Neural cell (in vitro differentiated cells): Measurements from ENCODE around the gene AKAP6. TPM values are rescaled to one million over a fixed set of nuclear protein-coding genes. Genes with fewer than 3 reads are reported as not detected.

Source experiments
- H2AFZ ChIP-seq: fragments of 200-600, 300-800 bp; sonication (generic), shearing (Covaris generic); 2 replicates; pipeline ENCODE4 v1.6.0; 2014; ENCODE audit warnings: low read depth, mild to moderate bottlenecking, antibody characterized with exemption, low read length, moderate library complexity
- H3F3A ChIP-seq: fragments of 200-600 bp; shearing (Covaris generic); 2 replicates; pipeline ENCODE4 v1.6.1; 2016; ENCODE audit warnings: mild to moderate bottlenecking, moderate library complexity, mixed read lengths, antibody characterized with exemption, low read length; ENCODE audit not compliant: insufficient read depth, poor library complexity, severe bottlenecking
- H3K27ac ChIP-seq: fragments of 200-600, 300-800 bp; sonication (generic), shearing (Covaris generic); 2 replicates; pipeline ENCODE4 v1.5.1; 2014; ENCODE audit warnings: mild to moderate bottlenecking, low read length, moderate library complexity
- H3K27me3 ChIP-seq: fragments of 300-800, 200-600 bp; sonication (generic), shearing (Covaris generic); 2 replicates; pipeline ENCODE4 v1.6.0; 2014; ENCODE audit warnings: mild to moderate bottlenecking, low read depth, low read length, moderate library complexity; ENCODE audit not compliant: insufficient read depth
- H3K36me3 ChIP-seq: fragments of 300-800, 200-600 bp; sonication (generic), shearing (Covaris generic); 2 replicates; pipeline ENCODE4 v1.5.1; 2014; ENCODE audit warnings: mild to moderate bottlenecking, antibody characterized with exemption, low read length, moderate library complexity; ENCODE audit not compliant: insufficient read depth
- H3K4me2 ChIP-seq: fragments of 300-800, 200-600 bp; sonication (generic), shearing (Covaris generic); 2 replicates; pipeline ENCODE4 v1.6.0; 2014; ENCODE audit warnings: mild to moderate bottlenecking, low read length
- H3K4me3 ChIP-seq: fragments of 300-800, 200-600 bp; sonication (generic), shearing (Covaris generic); 2 replicates; pipeline ENCODE4 v1.5.1; 2014; ENCODE audit warnings: mild to moderate bottlenecking, low read length, moderate library complexity
- H3K79me2 ChIP-seq: fragments of 200-600 bp; shearing (Covaris generic); replicated peaks from 2 replicates; pipeline ENCODE4 v1.6.0; 2014; ENCODE audit warnings: mild to moderate bottlenecking, low read length, moderate library complexity; ENCODE audit not compliant: insufficient read depth
- H3K9ac ChIP-seq: fragments of 300-800, 200-600 bp; sonication (generic), shearing (Covaris generic); 2 replicates; pipeline ENCODE4 v1.6.1; 2016; ENCODE audit warnings: mild to moderate bottlenecking, low read length, mixed read lengths
- H3K9me2 ChIP-seq: fragments of 200-600 bp; shearing (Covaris generic); 2 replicates; pipeline ENCODE4 v1.6.1; 2016; ENCODE audit warnings: mild to moderate bottlenecking, low read length, mixed read lengths; ENCODE audit not compliant: insufficient read depth
- H3K9me3 ChIP-seq: fragments of 200-600, 300-800 bp; sonication (generic), shearing (Covaris generic); 2 replicates; pipeline ENCODE4 v1.6.1; 2016; ENCODE audit warnings: mild to moderate bottlenecking, mixed run types, low read length, moderate library complexity, mixed read lengths
- H4K20me1 ChIP-seq: fragments of 200-600 bp; shearing (Covaris generic); 2 replicates; pipeline ENCODE4 v1.6.1; 2016; ENCODE audit warnings: mild to moderate bottlenecking, mixed run types; ENCODE audit not compliant: insufficient read depth
- EP300 ChIP-seq: fragments of 450-650 bp; conservative IDR thresholded peaks from 2 replicates; pipeline ENCODE4 v1.6.1; 2014; ENCODE audit warnings: antibody characterized with exemption, mild to moderate bottlenecking, moderate library complexity; ENCODE audit not compliant: poor library complexity, severe bottlenecking
- EZH2 ChIP-seq: fragments of 200-600, 300-800 bp; shearing (Covaris generic), sonication (generic); IDR thresholded peaks from 2 replicates; pipeline ENCODE4 v1.6.1; 2014; ENCODE audit warnings: antibody characterized with exemption, low read length, borderline replicate concordance, mild to moderate bottlenecking; ENCODE audit not compliant: insufficient read depth, poor library complexity, severe bottlenecking
- MXI1 ChIP-seq: fragments of 450-650 bp; conservative IDR thresholded peaks from 2 replicates; pipeline ENCODE4 v1.6.1; 2014; ENCODE audit warnings: antibody characterized with exemption, mild to moderate bottlenecking; ENCODE audit not compliant: poor library complexity, severe bottlenecking
- POLR2AphosphoS5 ChIP-seq: IDR thresholded peaks from 2 replicates; pipeline ENCODE4 v1.6.1; 2012
- RAD21 ChIP-seq: fragments of 450-650 bp; conservative IDR thresholded peaks from 2 replicates; pipeline ENCODE4 v1.6.1; 2014; ENCODE audit warnings: antibody characterized with exemption, mild to moderate bottlenecking, moderate library complexity
- SMC3 ChIP-seq: fragments of 450-650 bp; conservative IDR thresholded peaks from 2 replicates; pipeline ENCODE4 v1.6.1; 2014; ENCODE audit warnings: antibody characterized with exemption, mild to moderate bottlenecking, moderate library complexity; ENCODE audit not compliant: poor library complexity
- TAF1 ChIP-seq: IDR thresholded peaks from 2 replicates; pipeline ENCODE4 v1.6.1; 2012; ENCODE audit warnings: low read depth
- polyA plus RNA-seq: library from polyadenylated mRNA; depleted of rRNA; stranded (reverse); fragments of >200 nt; gene quantifications from 2 replicates; pipeline ENCODE4 v1.2.3, GENCODE V29; 2014
- TF ChIP-seq, protein P1 (sequence below): fragments of 450-650 bp; IDR thresholded peaks from 2 replicates; pipeline ENCODE4 v1.5.1; 2014; ENCODE audit warnings: antibody characterized with exemption, mild to moderate bottlenecking, moderate library complexity; ENCODE audit not compliant: poor library complexity, severe bottlenecking
- TF ChIP-seq, protein P2 (sequence below): IDR thresholded peaks from 2 replicates; pipeline ENCODE4 v1.6.1; 2012; ENCODE audit warnings: borderline replicate concordance

Gene AKAP6
- polyA plus RNA-seq, 1 donor from 2014 or later: 15.8 TPM

DNA sequence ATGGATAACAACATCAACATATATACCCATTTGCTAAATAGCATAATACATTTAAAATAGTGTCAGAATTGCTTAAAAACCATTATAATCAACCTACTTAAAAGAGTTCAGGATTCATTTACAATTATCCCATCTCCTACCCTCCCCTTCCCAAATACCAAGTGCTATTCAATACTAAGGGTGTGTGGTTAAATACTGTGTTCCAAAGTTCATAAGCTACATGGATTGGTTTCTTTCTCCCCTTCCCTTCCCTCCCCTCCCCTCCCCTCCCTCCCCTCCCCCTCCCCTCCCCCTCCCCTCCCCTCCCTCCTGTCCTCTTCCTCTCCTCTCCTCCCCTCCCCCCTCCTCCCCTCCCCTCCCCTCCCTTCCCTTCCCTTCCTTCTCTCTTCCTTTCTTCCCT, 512.6 kb downstream of the AKAP6 start:
- no peak overlapping the region for H2AFZ ChIP-seq
- H3K27me3 ChIP-seq: no peaks in the 10 kb centered on the region
- no peaks in the 10 kb centered on the region for H4K20me1 ChIP-seq
- no peaks in the 10 kb centered on the region for H3F3A ChIP-seq
- no peak overlapping the region for H3K9ac ChIP-seq
- no peaks in the 10 kb centered on the region for H3K9me2 ChIP-seq
- H3K4me2 ChIP-seq: no peak overlapping the region
- H3K4me3 ChIP-seq: no peak overlapping the region
- TF ChIP-seq RAD21: no peak
- no peak for TF ChIP-seq SMC3
- TF ChIP-seq EZH2: no peak
- no peak for TF ChIP-seq EP300
- TF ChIP-seq, protein P1, sequence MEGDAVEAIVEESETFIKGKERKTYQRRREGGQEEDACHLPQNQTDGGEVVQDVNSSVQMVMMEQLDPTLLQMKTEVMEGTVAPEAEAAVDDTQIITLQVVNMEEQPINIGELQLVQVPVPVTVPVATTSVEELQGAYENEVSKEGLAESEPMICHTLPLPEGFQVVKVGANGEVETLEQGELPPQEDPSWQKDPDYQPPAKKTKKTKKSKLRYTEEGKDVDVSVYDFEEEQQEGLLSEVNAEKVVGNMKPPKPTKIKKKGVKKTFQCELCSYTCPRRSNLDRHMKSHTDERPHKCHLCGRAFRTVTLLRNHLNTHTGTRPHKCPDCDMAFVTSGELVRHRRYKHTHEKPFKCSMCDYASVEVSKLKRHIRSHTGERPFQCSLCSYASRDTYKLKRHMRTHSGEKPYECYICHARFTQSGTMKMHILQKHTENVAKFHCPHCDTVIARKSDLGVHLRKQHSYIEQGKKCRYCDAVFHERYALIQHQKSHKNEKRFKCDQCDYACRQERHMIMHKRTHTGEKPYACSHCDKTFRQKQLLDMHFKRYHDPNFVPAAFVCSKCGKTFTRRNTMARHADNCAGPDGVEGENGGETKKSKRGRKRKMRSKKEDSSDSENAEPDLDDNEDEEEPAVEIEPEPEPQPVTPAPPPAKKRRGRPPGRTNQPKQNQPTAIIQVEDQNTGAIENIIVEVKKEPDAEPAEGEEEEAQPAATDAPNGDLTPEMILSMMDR: no peak
- no peaks in the 10 kb centered on the region for H3K79me2 ChIP-seq
- H3K9me3 ChIP-seq: no peaks in the 10 kb centered on the region
- H3K36me3 ChIP-seq: no peaks in the 10 kb centered on the region
- H3K27ac ChIP-seq: no peak overlapping the region

DNA sequence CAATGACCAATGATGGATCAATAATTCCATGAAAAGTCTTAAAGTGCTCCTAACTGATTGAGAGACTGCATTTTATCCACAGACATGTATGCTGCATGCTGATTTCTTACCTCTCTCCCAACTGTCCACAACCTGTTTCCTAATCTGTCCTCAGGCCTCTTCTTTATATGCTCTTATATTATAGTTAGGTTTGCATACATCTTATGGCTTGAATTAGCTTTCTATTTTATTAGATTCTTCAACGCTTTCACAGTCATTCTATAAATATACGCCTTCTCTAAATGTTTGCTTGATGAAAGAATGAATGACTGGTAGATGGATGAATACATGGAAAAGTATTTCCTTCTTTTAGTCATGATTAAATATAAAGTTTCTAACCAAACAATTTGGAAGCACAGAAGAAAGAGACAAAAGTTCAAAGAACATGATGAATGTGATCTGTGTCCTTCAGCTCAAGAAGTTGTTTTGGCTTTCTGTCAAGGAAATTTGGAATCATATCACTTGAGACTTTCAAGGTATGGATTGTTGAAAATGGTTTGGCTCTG, 517.8 kb downstream of the AKAP6 start:
- H3K27ac ChIP-seq: no peak overlapping the region
- no peaks in the 10 kb centered on the region for H3K79me2 ChIP-seq
- no peak overlapping the region for H3K9ac ChIP-seq
- no peak overlapping the region for H2AFZ ChIP-seq
- no peak for TF ChIP-seq EZH2
- TF ChIP-seq SMC3: no peak
- TF ChIP-seq, protein P2, sequence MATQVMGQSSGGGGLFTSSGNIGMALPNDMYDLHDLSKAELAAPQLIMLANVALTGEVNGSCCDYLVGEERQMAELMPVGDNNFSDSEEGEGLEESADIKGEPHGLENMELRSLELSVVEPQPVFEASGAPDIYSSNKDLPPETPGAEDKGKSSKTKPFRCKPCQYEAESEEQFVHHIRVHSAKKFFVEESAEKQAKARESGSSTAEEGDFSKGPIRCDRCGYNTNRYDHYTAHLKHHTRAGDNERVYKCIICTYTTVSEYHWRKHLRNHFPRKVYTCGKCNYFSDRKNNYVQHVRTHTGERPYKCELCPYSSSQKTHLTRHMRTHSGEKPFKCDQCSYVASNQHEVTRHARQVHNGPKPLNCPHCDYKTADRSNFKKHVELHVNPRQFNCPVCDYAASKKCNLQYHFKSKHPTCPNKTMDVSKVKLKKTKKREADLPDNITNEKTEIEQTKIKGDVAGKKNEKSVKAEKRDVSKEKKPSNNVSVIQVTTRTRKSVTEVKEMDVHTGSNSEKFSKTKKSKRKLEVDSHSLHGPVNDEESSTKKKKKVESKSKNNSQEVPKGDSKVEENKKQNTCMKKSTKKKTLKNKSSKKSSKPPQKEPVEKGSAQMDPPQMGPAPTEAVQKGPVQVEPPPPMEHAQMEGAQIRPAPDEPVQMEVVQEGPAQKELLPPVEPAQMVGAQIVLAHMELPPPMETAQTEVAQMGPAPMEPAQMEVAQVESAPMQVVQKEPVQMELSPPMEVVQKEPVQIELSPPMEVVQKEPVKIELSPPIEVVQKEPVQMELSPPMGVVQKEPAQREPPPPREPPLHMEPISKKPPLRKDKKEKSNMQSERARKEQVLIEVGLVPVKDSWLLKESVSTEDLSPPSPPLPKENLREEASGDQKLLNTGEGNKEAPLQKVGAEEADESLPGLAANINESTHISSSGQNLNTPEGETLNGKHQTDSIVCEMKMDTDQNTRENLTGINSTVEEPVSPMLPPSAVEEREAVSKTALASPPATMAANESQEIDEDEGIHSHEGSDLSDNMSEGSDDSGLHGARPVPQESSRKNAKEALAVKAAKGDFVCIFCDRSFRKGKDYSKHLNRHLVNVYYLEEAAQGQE: no peak
- TF ChIP-seq RAD21: no peak
- no peak for TF ChIP-seq TAF1
- TF ChIP-seq POLR2AphosphoS5: no peak
- TF ChIP-seq MXI1: no peak
- TF ChIP-seq EP300: no peak
- TF ChIP-seq, protein P1: no peak
- no peak overlapping the region for H3K4me2 ChIP-seq
- H3K4me3 ChIP-seq: no peak overlapping the region
- no peaks in the 10 kb centered on the region for H3K27me3 ChIP-seq
- H4K20me1 ChIP-seq: no peaks in the 10 kb centered on the region
- H3K9me3 ChIP-seq: no peaks in the 10 kb centered on the region
- H3F3A ChIP-seq: no peaks in the 10 kb centered on the region
- no peaks in the 10 kb centered on the region for H3K36me3 ChIP-seq
- H3K9me2 ChIP-seq: no peaks in the 10 kb centered on the region
